ENCODE data around the gene ATF6.
"Not testable (repeated sequence)": the region's sequence is repeated elsewhere in the genome, so short reads cannot be mapped to it uniquely, and the experiment has no call there.

The ATF6 gene

GRCh38 chr1:161784968-161785367 is 18.8 kb downstream of the ATF6 start:
- DNase-seq, result no peak

GRCh38 chr1:161787355-161787754 is 21.2 kb downstream of the ATF6 start:
- no peak for DNase-seq

- no peak for DNase-seq
Measured at GRCh38 chr1:161790587-161791317, 24.6 kb downstream of the ATF6 start.

- DNase-seq, result no peak
Measured at GRCh38 chr1:161791904-161792655, 26.0 kb downstream of the ATF6 start.

- DNase-seq, result no peak
Measured at GRCh38 chr1:161792740-161793139, 26.6 kb downstream of the ATF6 start.

GRCh38 chr1:161799792-161800191 is 33.7 kb downstream of the ATF6 start:
- no peak for DNase-seq

GRCh38 chr1:161801955-161802354 is 35.8 kb downstream of the ATF6 start:
- DNase-seq, result no peak

- DNase-seq, result no peak
Measured at GRCh38 chr1:161803181-161803580, 37.1 kb downstream of the ATF6 start.

- DNase-seq, result no peak
Measured at GRCh38 chr1:161805399-161806197, 39.5 kb downstream of the ATF6 start.

GRCh38 chr1:161809202-161809601 is 43.1 kb downstream of the ATF6 start:
- not testable (repeated sequence) for DNase-seq

GRCh38 chr1:161809656-161810055 is 43.5 kb downstream of the ATF6 start:
- not testable (repeated sequence) for DNase-seq

- DNase-seq, result no peak
Measured at GRCh38 chr1:161810780-161811179, 44.7 kb downstream of the ATF6 start.

- no peak for DNase-seq
Measured at GRCh38 chr1:161816201-161816600, 50.1 kb downstream of the ATF6 start.

- DNase-seq, result no peak
Measured at GRCh38 chr1:161817176-161817730, 51.1 kb downstream of the ATF6 start.

GRCh38 chr1:161820914-161821313 is 54.8 kb downstream of the ATF6 start:
- no peak for DNase-seq

GRCh38 chr1:161824618-161825017 is 58.5 kb downstream of the ATF6 start:
- DNase-seq, result no peak

- DNase-seq, result no peak
Measured at GRCh38 chr1:161825831-161826230, 59.7 kb downstream of the ATF6 start.

GRCh38 chr1:161826478-161826877 is 60.4 kb downstream of the ATF6 start:
- no peak for DNase-seq

- no peak for DNase-seq
Measured at GRCh38 chr1:161827786-161828185, 61.7 kb downstream of the ATF6 start.

GRCh38 chr1:161832299-161832907 is 66.3 kb downstream of the ATF6 start:
- not testable (repeated sequence) for DNase-seq

- DNase-seq, result no peak
Measured at GRCh38 chr1:161834967-161835550, 68.9 kb downstream of the ATF6 start.

- no peak for DNase-seq
Measured at GRCh38 chr1:161836018-161836417, 69.9 kb downstream of the ATF6 start.

Measured in activated naive CD4-positive, alpha-beta T cell treated with anti-CD3 and anti-CD28 coated beads, Interleukin-2, amount 50 U/mL, for 16 hours (primary cell).